Measurements from ENCODE around the gene EGR2.

GRCh38 chr10:62839590-62839989 is 23.4 kb upstream of the EGR2 start:
- no peak for TF ChIP-seq CTCF (IDR thresholded peaks at IDR 0.05)
- no peak for TF ChIP-seq POLR2AphosphoS5 (IDR thresholded peaks at IDR 0.05)
- no peak for TF ChIP-seq EP300 (IDR thresholded peaks at IDR 0.05; ENCODE audit: low read depth)
